GM18499 (cell line): ENCODE results near the gene ATP9B.
"Not testable (repeated sequence)": the region's sequence is repeated elsewhere in the genome, so short reads cannot be mapped to it uniquely, and the experiment has no call there.

Experiments used
- ATAC-seq: cut with Tn5 transposase; IDR thresholded peaks from one replicate; pipeline ENCODE4 v1.9.1; 2021; ENCODE audit warnings: moderate number of reproducible peaks; ENCODE audit not compliant: insufficient read depth, unreplicated experiment

Gene ATP9B

GRCh38 chr18:79069717-79070151, 540 bp downstream of the ATP9B start:
- peak; percentile 9 for ATAC-seq

GRCh38 chr18:79070486-79070885, 1.3 kb downstream of the ATP9B start:
- no peak for ATAC-seq

GRCh38 chr18:79071037-79071436, 1.8 kb downstream of the ATP9B start:
- no peak for ATAC-seq

- no peak for ATAC-seq
Measured at GRCh38 chr18:79071503-79072210, 2.5 kb downstream of the ATP9B start.

- ATAC-seq: not testable (repeated sequence)
Measured at GRCh38 chr18:79072655-79073054, 3.5 kb downstream of the ATP9B start.

- ATAC-seq: no peak
Measured at GRCh38 chr18:79077181-79077580, 8.0 kb downstream of the ATP9B start.

GRCh38 chr18:79078791-79079190, 9.6 kb downstream of the ATP9B start:
- ATAC-seq: not testable (repeated sequence)

- ATAC-seq: no peak
Measured at GRCh38 chr18:79092874-79093273, 23.7 kb downstream of the ATP9B start.

- no peak for ATAC-seq
Measured at GRCh38 chr18:79093986-79094385, 24.8 kb downstream of the ATP9B start.

GRCh38 chr18:79095216-79095615, 26.0 kb downstream of the ATP9B start:
- no peak for ATAC-seq

- no peak for ATAC-seq
Measured at GRCh38 chr18:79100944-79101343, 31.8 kb downstream of the ATP9B start.

GRCh38 chr18:79102886-79103285, 33.7 kb downstream of the ATP9B start:
- ATAC-seq: no peak

GRCh38 chr18:79104137-79104536, 34.9 kb downstream of the ATP9B start:
- no peak for ATAC-seq

- no peak for ATAC-seq
Measured at GRCh38 chr18:79105455-79105854, 36.3 kb downstream of the ATP9B start.

GRCh38 chr18:79106084-79106483, 36.9 kb downstream of the ATP9B start:
- no peak for ATAC-seq

GRCh38 chr18:79107886-79108285, 38.7 kb downstream of the ATP9B start:
- no peak for ATAC-seq

- no peak for ATAC-seq
Measured at GRCh38 chr18:79108549-79109215, 39.5 kb downstream of the ATP9B start.

- no peak for ATAC-seq
Measured at GRCh38 chr18:79111483-79111882, 42.3 kb downstream of the ATP9B start.

- ATAC-seq: no peak
Measured at GRCh38 chr18:79117385-79117784, 48.2 kb downstream of the ATP9B start.

GRCh38 chr18:79117788-79118187, 48.6 kb downstream of the ATP9B start:
- no peak for ATAC-seq

GRCh38 chr18:79118797-79119196, 49.6 kb downstream of the ATP9B start:
- no peak for ATAC-seq
